Measurements from ENCODE around the gene GSTCD.

The GSTCD gene

DNA sequence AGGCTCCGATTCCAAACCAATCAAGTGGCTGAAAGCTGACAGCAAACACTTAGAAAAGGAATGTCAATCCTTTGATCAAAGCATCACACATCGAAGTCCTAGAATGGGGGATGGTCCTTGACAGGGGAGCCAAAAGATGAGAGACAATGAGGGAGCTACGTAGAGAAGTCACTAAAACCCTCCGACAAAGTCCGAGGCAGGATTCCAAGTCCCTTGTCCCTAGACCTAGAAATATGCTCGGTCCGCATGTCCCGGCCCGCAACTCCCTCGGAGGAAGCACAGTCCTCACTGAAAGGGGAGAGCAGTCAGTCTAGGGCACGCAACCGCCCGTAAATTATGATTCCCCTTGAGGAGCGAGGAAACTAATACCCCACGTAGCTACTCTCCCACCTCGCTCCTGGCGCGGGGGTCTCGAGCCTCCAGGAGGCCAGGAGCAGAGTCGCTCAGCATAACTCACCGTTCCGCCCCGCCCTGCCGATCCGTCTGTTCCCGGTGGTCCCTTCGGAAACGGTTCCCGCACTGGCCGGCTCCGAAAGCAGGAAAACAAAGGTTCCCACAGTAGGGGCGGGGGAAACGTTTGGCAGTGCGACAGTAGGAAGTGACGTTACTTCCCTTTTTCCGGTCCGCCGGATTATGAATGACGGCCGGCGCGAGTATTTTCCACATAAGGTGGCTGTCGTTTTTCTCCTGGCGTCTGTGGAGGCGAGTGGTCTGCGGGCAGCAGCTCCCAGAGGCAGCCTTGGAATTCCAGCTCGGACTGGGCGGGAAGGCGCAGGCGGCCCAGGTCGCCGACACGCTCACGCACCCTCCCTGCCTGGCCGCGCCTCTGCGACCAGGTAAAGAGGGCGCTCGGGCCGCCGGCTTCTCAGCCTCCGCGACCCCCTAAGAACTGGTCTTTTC lies at the start of gene GSTCD, which contains the start of gene INTS12:
TSS of gene GSTCD (plus strand) at position 604 of the 900 bp plus-strand sequence. CDS start 8,830 bp downstream, outside the sequence.
TSS of gene INTS12 (minus strand) at position 509 of the 900 bp plus-strand sequence. CDS start 8,684 bp downstream, outside the sequence.
- DNase-seq (ENCODE audit: low read depth), result peak; percentile 91
- TF ChIP-seq CTCF (conservative IDR thresholded peaks at IDR 0.05; ENCODE audit: low read length), result no peak
- H3K4me3 ChIP-seq (ENCODE audit: low read length), result peak within 1 kb of the TSS; percentile 82

DNA sequence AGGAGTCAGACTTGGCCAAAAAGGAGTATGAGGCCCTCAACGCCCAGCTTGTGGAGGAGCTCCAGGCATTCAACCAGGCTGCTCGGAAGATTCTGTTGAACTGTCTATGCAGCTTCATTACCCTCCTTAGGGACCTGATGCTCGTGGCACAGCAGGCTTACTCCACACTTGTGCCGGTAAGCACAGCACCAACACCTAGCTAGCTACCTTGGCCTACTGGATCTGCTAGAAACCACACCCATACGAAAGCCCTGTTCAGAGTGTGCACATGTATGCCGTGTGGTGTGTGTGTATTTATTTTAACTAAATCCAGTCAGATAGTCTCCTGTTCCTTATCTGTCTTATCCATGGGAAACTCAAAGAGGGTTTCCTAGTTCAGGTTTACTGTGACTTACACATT lies 49.4 kb upstream of the GSTCD start:
- no peak for TF ChIP-seq CTCF (conservative IDR thresholded peaks at IDR 0.05; ENCODE audit: low read length)

DNA sequence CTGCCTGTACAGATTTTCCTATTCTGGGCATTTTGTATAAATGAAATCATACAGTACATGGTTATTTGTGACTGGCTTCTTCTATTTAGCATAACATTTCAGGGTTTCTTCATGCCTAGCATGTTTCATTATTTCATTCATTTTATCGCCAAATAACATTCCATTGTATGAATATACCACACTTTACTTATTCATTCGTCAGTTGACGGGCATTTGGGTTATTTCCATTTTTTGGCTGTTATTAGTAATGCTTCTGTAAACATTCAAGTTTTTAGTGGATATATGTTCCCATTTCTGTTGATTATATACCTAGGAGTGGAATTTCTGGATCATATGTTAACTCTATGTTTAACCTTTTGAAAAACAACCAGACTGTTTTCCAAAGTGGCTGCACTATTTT lies 47.6 kb upstream of the GSTCD start:
- TF ChIP-seq CTCF (conservative IDR thresholded peaks at IDR 0.05; ENCODE audit: low read length), result no peak

More for the DNA sequence above, 49.4 kb upstream of the GSTCD start:
- no peak overlapping the region for H3K4me3 ChIP-seq (ENCODE audit: low read length)
- no peak for DNase-seq (ENCODE audit: low read depth)

GRCh38 chr4:105662935-105663675 lies 45.5 kb upstream of the GSTCD start:
- DNase-seq (ENCODE audit: low read depth), result no peak
- no peak for TF ChIP-seq CTCF (conservative IDR thresholded peaks at IDR 0.05; ENCODE audit: low read length)
- no peak overlapping the region for H3K4me3 ChIP-seq (ENCODE audit: low read length)

More for the DNA sequence above, 47.6 kb upstream of the GSTCD start:
- DNase-seq (ENCODE audit: low read depth), result no peak
- H3K4me3 ChIP-seq (ENCODE audit: low read length), result no peak overlapping the region

DNA sequence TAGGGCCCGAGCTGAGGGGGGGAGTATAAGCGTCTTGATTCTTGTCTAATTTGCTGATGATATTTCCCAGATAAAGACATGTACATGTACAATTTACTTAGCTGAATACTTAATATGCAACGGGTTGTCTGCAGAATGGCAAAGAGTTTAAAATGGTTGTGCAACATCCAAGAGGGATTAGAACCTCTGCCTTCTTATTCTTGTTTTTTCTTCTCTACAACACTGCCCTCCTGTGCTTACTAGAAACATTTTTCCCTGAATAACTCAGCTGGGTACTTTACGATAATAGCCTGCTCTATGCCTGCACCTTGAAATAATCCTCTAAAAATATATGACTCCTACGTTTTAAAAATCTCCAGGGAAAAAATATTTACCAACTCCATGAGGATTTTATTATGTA lies 41.9 kb upstream of the GSTCD start:
- peak; percentile 9 for DNase-seq (ENCODE audit: low read depth)
- TF ChIP-seq CTCF (conservative IDR thresholded peaks at IDR 0.05; ENCODE audit: low read length), result peak; percentile 18; the same call in 1 of the 2 replicates
- no peak overlapping the region for H3K4me3 ChIP-seq (ENCODE audit: low read length)

DNA sequence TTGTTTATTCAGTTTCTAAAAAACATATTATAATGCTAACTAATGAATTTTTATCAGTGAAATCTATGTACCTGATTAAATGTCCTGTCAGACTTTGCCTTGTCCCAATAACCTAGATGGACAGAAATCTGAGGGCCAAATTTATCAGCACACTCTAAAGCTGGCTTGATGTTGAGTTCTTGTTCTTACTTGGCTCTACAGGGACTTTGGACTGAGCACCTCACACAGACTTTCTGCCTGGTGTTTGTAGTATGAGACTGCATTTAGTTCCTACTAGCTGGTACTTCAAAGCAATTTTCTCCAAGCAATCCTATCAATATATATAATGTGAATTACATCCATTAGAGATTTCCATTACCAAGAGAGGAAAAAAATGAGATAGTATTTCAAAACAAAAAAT lies 37.9 kb upstream of the GSTCD start:
- no peak for DNase-seq (ENCODE audit: low read depth)
- no peak overlapping the region for H3K4me3 ChIP-seq (ENCODE audit: low read length)
- no peak for TF ChIP-seq CTCF (conservative IDR thresholded peaks at IDR 0.05; ENCODE audit: low read length)

Measured in AG10803 (cell line).